Psoas muscle (tissue), 8 donors: Measurements from ENCODE around the gene TMEM135. TPM values are rescaled to one million over a fixed set of nuclear protein-coding genes. Genes with fewer than 3 reads are reported as not detected.
"Not testable (repeated sequence)": the region's sequence is repeated elsewhere in the genome, so short reads cannot be mapped to it uniquely, and the experiment has no call there.

ENCODE experiments used
- ATAC-seq, 4 donors: fragments of 200-7000 bp; cut with Tn5 transposase; one replicate each; pipeline ENCODE4 v1.9.1; 2020; ENCODE audit warnings: moderate library complexity in 3 of 4, mild to moderate bottlenecking in 2 of 4
- DNase-seq, 2 donors: peaks; one replicate each; pipeline ENCODE4 v3.0.0-alpha.2; 2020
- H3K27ac ChIP-seq: fragments of 200-600 bp; one replicate; pipeline ENCODE4 v1.8.0; 2022
- H3K27me3 ChIP-seq, 3 donors: fragments of 200-600 bp in 1 of 3; one replicate each; pipeline versions ENCODE4 v1.6.1 to v1.8.0; 2013 to 2022; ENCODE audit warnings: low read length in 2 of 3, mild to moderate bottlenecking in 2 of 3, moderate library complexity in 1 of 3; ENCODE audit not compliant: insufficient read depth in 3 of 3
- H3K36me3 ChIP-seq, 2 donors: fragments of 200-600 bp in 1 of 2; one replicate each; pipeline versions ENCODE4 v1.6.1 to v1.8.0; 2013 to 2022; ENCODE audit warnings: low read depth in 1 of 2, mild to moderate bottlenecking in 1 of 2, moderate library complexity in 1 of 2; ENCODE audit not compliant: insufficient read depth in 1 of 2
- H3K4me1 ChIP-seq: fragments of 200-600 bp; one replicate; pipeline ENCODE4 v1.8.0; 2022
- H3K4me3 ChIP-seq: fragments of 200-600 bp; one replicate; pipeline ENCODE4 v1.8.0; 2022; ENCODE audit warnings: mild to moderate bottlenecking
- H3K9me3 ChIP-seq: fragments of 200-600 bp; one replicate; pipeline ENCODE4 v1.8.0; 2022
- CTCF ChIP-seq: fragments of 200-600 bp; IDR thresholded peaks from one replicate; pipeline ENCODE4 v1.8.0; 2022; ENCODE audit warnings: antibody characterized with exemption
- WGBS, 3 donors: extraction: QIAGEN DNeasy Blood & Tissue Kit; methylation state at CpG; one replicate each; pipeline versions ENCODE4 v1.1.6 to v1.1.7; 2013; 5-methylcytosine and 5-hydroxymethylcytosine counted together
- intact Hi-C, 2 donors: fragments of 100-400 bp; cut with DNase I; formaldehyde crosslinking; loops; one replicate each; pipeline versions ENCODE4 v1.11.0 to v1.14.2; 2022
- polyA plus RNA-seq, 3 donors: library from polyadenylated mRNA; stranded (reverse); fragments of 200-250 nt; gene quantifications; one replicate each; pipeline ENCODE4 v1.2.3, GENCODE V29; 2013
- total RNA-seq, 4 donors: library from RNA; stranded (reverse); fragmentation: NEBNext Ultra II Directional in 2 of 4; extraction: Animal tissue kit (Norgen Biotek cat#: 25700) in 2 of 4; gene quantifications; one replicate each; pipeline versions ENCODE4 v1.2.1 to v1.2.4, GENCODE V29; 2021 to 2023
- donor health status: healthy with polysubstance abuse.
- donor health status: DM: no; HTN: no; CAD: no; lungs with moderate emphysema.
- donor health status: Bipolar disorder and iron deficiency.
- donor health status: healthy.
- donor health status: DM: yes; HTN: yes; CAD: no.
- donor health status: DM: no; HTN: no; CAD: no.
- donor health status: DM: no; HTN: no; CAD: no.
- donor health status: DM: yes; HTN: yes; CAD: no.

TMEM135 gene
- total and polyA plus RNA-seq, 7 donors: 4.1 to 26.6 (median 9.4) TPM

GRCh38 chr11:87265132-87265531 lies 227.4 kb downstream of the TMEM135 start:
- H3K9me3 ChIP-seq: no peaks in the 10 kb centered on the region
- no peaks in the 10 kb centered on the region for H3K36me3 ChIP-seq
- no peaks in the 10 kb centered on the region for H3K4me1 ChIP-seq
- no peak for TF ChIP-seq CTCF
- ATAC-seq (no peak), DNase-seq (no peak)
- H3K27ac ChIP-seq: no peak overlapping the region
- intact Hi-C loops: no loop called here
- no peak overlapping the region for H3K4me3 ChIP-seq
- H3K27me3 ChIP-seq: no peaks in the 10 kb centered on the region

GRCh38 chr11:87265979-87266378 lies 228.2 kb downstream of the TMEM135 start:
- intact Hi-C loops: no loop called here
- no peaks in the 10 kb centered on the region for H3K27me3 ChIP-seq
- H3K4me3 ChIP-seq: no peak overlapping the region
- no peak for TF ChIP-seq CTCF
- H3K36me3 ChIP-seq: no peaks in the 10 kb centered on the region
- no peaks in the 10 kb centered on the region for H3K9me3 ChIP-seq
- DNase-seq: no peak
- H3K27ac ChIP-seq: no peak overlapping the region
- no peaks in the 10 kb centered on the region for H3K4me1 ChIP-seq
- ATAC-seq: no peak

GRCh38 chr11:87266751-87267150 lies 229.0 kb downstream of the TMEM135 start:
- DNase-seq (no peak), ATAC-seq (peak in 1 of 4 donors; percentile 27)
- Histone ChIP-seq H3K4me3 (no peak overlapping the region), H3K4me1 (no peaks in the 10 kb centered on the region), H3K9me3 (no peaks in the 10 kb centered on the region), H3K36me3 (no peaks in the 10 kb centered on the region), H3K27ac (no peak overlapping the region), H3K27me3 (no peaks in the 10 kb centered on the region)
- 62 to 77% (median 70%) methylated on average over 2 of the region's 2 CpGs for WGBS, 3 donors
- intact Hi-C loops: no loop called here
- TF ChIP-seq CTCF: no peak

- H3K4me1 ChIP-seq, H3K27ac ChIP-seq, DNase-seq, H3K4me3 ChIP-seq, H3K27me3 ChIP-seq, intact Hi-C loops, H3K36me3 ChIP-seq, H3K9me3 ChIP-seq, ATAC-seq: not testable (repeated sequence)
- 96 to 100% (median 98%) methylated on average over 4 of the region's 4 CpGs for WGBS, 3 donors
Measured at GRCh38 chr11:87271951-87272350, 234.2 kb downstream of the TMEM135 start.

- no peak overlapping the region for H3K27ac ChIP-seq
- WGBS, 3 donors: 45 to 70% (median 62%) methylated on average over 1 of the region's 1 CpG
- DNase-seq (no peak), ATAC-seq (no peak)
- H3K27me3 ChIP-seq: no peaks in the 10 kb centered on the region
- H3K9me3 ChIP-seq: no peaks in the 10 kb centered on the region
- H3K4me3 ChIP-seq: no peak overlapping the region
- H3K4me1 ChIP-seq: no peaks in the 10 kb centered on the region
- intact Hi-C loops: no loop called here
- no peaks in the 10 kb centered on the region for H3K36me3 ChIP-seq
- no peak for TF ChIP-seq CTCF
Measured at GRCh38 chr11:87275176-87275575, 237.4 kb downstream of the TMEM135 start.
